K562 (cell line): Measurements from ENCODE around the gene YOD1. TPM values are rescaled to one million over a fixed set of nuclear protein-coding genes. Genes with fewer than 3 reads are reported as not detected.

ENCODE experiments used
- BDP1 ChIP-seq: IDR thresholded peaks from 3 replicates; pipeline ENCODE4 v1.6.1; 2011; ENCODE audit not compliant: insufficient read length, insufficient read depth
- CBX1 ChIP-seq: sonication (generic); IDR thresholded peaks from 2 replicates; pipeline ENCODE4 v1.6.1; 2016; ENCODE audit warnings: antibody characterized with exemption, low read depth, mild to moderate bottlenecking
- CEBPB ChIP-seq: fragments of 450-650 bp; IDR thresholded peaks from 2 replicates; pipeline ENCODE4 v1.6.1; 2016; ENCODE audit warnings: missing genetic modification characterization, missing compliant biosample characterization
- CGGBP1 ChIP-seq: fragments of 250-450 bp; sonication (Bioruptor Pico); IDR thresholded peaks from 2 replicates; pipeline ENCODE4 v1.9.0; 2021; ENCODE audit warnings: mild to moderate bottlenecking
- FOXJ3 ChIP-seq: sonication (generic); formaldehyde crosslinking; IDR thresholded peaks from 2 replicates; pipeline ENCODE4 v1.4.0; 2020; ENCODE audit warnings: mild to moderate bottlenecking, missing genetic modification reagents
- MAZ ChIP-seq, 2 experiments: fragments of 450-650 bp in 1 of 2; sonication (generic) in 1 of 2; formaldehyde crosslinking; IDR thresholded peaks in 1 of 2; conservative IDR thresholded peaks in 1 of 2; 2 replicates each; pipeline versions ENCODE4 v1.4.0 to v1.5.0; 2020; ENCODE audit warnings: mild to moderate bottlenecking in 1 of 2, missing genetic modification reagents in 1 of 2
- MCM3 ChIP-seq: fragments of 450-650 bp; IDR thresholded peaks from 2 replicates; pipeline ENCODE4 v1.6.1; 2016
- POLR2AphosphoS2 ChIP-seq: IDR thresholded peaks from 2 replicates; pipeline ENCODE4 v1.6.1; 2012; ENCODE audit warnings: low read length, improper control_type of control experiment
- POU5F1 ChIP-seq: fragments of 150-350 bp; IDR thresholded peaks from 2 replicates; pipeline ENCODE4 v1.6.1; 2014; ENCODE audit warnings: borderline replicate concordance, low read length, low read depth, mild to moderate bottlenecking; ENCODE audit not compliant: partially characterized antibody
- SAP30 ChIP-seq: fragments of 200-600 bp; sonication (generic); IDR thresholded peaks from 2 replicates; pipeline ENCODE4 v1.6.1; 2012; ENCODE audit warnings: borderline replicate concordance, low read depth, mild to moderate bottlenecking, moderate library complexity, low read length, control low read depth, inconsistent platforms; ENCODE audit not compliant: insufficient read depth, poor library complexity, severe bottlenecking
- SMC3 ChIP-seq: conservative IDR thresholded peaks from 2 replicates; pipeline ENCODE4 v1.6.1; 2011; ENCODE audit warnings: low read depth, low read length, improper control_type of control experiment; ENCODE audit not compliant: insufficient read depth
- SPI1 ChIP-seq: IDR thresholded peaks from 2 replicates; pipeline ENCODE4 v1.6.1; 2011; ENCODE audit warnings: low read depth, low read length, control low read depth, borderline replicate concordance
- SREBF1 ChIP-seq: fragments of 150-350 bp; IDR thresholded peaks from 2 replicates; pipeline ENCODE4 v1.6.1; 2014; ENCODE audit warnings: antibody characterized with exemption, low read depth, low read length, borderline replicate concordance
- TAF9B ChIP-seq: fragments of 450-650 bp; IDR thresholded peaks from 2 replicates; pipeline ENCODE4 v1.6.1; 2018; ENCODE audit warnings: mild to moderate bottlenecking; ENCODE audit not compliant: partially characterized antibody
- TEAD1 ChIP-seq, 2 experiments: fragments of 450-650 bp in 1 of 2; sonication (generic) in 1 of 2; formaldehyde crosslinking; IDR thresholded peaks; 2 replicates each; pipeline versions ENCODE4 v1.4.0 to v1.8.0; 2020 to 2022; ENCODE audit warnings: mild to moderate bottlenecking in 2 of 2, missing genetic modification reagents in 1 of 2
- THRAP3 ChIP-seq: fragments of 450-650 bp; IDR thresholded peaks from 2 replicates; pipeline ENCODE4 v1.6.1; 2016; ENCODE audit warnings: mild to moderate bottlenecking, inconsistent platforms, borderline replicate concordance
- ZNF354B ChIP-seq: fragments of 250-450 bp; sonication (Bioruptor Pico); IDR thresholded peaks from 2 replicates; pipeline ENCODE4 v1.4.0; 2020
- polyA plus RNA-seq, 8 experiments: library from polyadenylated mRNA; depleted of rRNA in 4 of 8; stranded (reverse) in 5 of 8; unstranded in 3 of 8; fragments of >200 nt; fragmentation: Nextera tagmentation in 2 of 8; fragmentation: Illumina TruSeq in 1 of 8; extraction: Ambion mirVana in 2 of 8; extraction: Trizol in 1 of 8; gene quantifications; 2 replicates each; pipeline versions ENCODE4 v1.2.1 to v1.2.3, GENCODE V29; 2011 to 2014; ENCODE audit warnings: inconsistent platforms in 1 of 8, missing spikeins in 1 of 8
- total RNA-seq, 7 experiments: library from RNA; depleted of rRNA in 6 of 7; stranded (reverse); fragments of >200 nt in 6 of 7; fragmentation: Illumina TruSeq in 2 of 7; extraction: Trizol in 2 of 7; gene quantifications; 2 replicates each; pipeline versions ENCODE4 v1.2.1 to v1.2.3, GENCODE V29; 2011 to 2021; ENCODE audit warnings: low replicate concordance in 1 of 7
- TF ChIP-seq, protein P1 (sequence below): fragments of 450-650 bp; IDR thresholded peaks from one replicate; pipeline ENCODE4 v1.6.1; 2018; ENCODE audit warnings: mild to moderate bottlenecking, moderate library complexity; ENCODE audit not compliant: partially characterized antibody
- TF ChIP-seq, protein P2 (sequence below): fragments of 250-450 bp; sonication (Bioruptor Pico); IDR thresholded peaks from 2 replicates; pipeline ENCODE4 v1.9.0; 2021; ENCODE audit warnings: mild to moderate bottlenecking, inconsistent platforms
- TF ChIP-seq, protein P3 (sequence below): fragments of 250-450 bp; sonication (Bioruptor Pico); IDR thresholded peaks from 2 replicates; pipeline ENCODE4 v1.4.0; 2020; ENCODE audit warnings: borderline replicate concordance

The YOD1 gene
- total and polyA plus RNA-seq, 9 of the 15 experiments (the other 6 are each of a cell fraction or from before 2014, with no cell fraction given) = 18.2 to 78.1 (median 46.9) TPM

- TF ChIP-seq, protein P1, sequence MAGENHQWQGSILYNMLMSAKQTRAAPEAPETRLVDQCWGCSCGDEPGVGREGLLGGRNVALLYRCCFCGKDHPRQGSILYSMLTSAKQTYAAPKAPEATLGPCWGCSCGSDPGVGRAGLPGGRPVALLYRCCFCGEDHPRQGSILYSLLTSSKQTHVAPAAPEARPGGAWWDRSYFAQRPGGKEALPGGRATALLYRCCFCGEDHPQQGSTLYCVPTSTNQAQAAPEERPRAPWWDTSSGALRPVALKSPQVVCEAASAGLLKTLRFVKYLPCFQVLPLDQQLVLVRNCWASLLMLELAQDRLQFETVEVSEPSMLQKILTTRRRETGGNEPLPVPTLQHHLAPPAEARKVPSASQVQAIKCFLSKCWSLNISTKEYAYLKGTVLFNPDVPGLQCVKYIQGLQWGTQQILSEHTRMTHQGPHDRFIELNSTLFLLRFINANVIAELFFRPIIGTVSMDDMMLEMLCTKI = no peak
- TF ChIP-seq SMC3 = no peak
- no peak for TF ChIP-seq CGGBP1 (CRISPR knock-in tag)
- TF ChIP-seq MCM3 = no peak
- TF ChIP-seq, protein P2, sequence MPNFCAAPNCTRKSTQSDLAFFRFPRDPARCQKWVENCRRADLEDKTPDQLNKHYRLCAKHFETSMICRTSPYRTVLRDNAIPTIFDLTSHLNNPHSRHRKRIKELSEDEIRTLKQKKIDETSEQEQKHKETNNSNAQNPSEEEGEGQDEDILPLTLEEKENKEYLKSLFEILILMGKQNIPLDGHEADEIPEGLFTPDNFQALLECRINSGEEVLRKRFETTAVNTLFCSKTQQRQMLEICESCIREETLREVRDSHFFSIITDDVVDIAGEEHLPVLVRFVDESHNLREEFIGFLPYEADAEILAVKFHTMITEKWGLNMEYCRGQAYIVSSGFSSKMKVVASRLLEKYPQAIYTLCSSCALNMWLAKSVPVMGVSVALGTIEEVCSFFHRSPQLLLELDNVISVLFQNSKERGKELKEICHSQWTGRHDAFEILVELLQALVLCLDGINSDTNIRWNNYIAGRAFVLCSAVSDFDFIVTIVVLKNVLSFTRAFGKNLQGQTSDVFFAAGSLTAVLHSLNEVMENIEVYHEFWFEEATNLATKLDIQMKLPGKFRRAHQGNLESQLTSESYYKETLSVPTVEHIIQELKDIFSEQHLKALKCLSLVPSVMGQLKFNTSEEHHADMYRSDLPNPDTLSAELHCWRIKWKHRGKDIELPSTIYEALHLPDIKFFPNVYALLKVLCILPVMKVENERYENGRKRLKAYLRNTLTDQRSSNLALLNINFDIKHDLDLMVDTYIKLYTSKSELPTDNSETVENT (CRISPR knock-in tag) = no peak
- TF ChIP-seq TAF9B = no peak
- TF ChIP-seq, protein P3, sequence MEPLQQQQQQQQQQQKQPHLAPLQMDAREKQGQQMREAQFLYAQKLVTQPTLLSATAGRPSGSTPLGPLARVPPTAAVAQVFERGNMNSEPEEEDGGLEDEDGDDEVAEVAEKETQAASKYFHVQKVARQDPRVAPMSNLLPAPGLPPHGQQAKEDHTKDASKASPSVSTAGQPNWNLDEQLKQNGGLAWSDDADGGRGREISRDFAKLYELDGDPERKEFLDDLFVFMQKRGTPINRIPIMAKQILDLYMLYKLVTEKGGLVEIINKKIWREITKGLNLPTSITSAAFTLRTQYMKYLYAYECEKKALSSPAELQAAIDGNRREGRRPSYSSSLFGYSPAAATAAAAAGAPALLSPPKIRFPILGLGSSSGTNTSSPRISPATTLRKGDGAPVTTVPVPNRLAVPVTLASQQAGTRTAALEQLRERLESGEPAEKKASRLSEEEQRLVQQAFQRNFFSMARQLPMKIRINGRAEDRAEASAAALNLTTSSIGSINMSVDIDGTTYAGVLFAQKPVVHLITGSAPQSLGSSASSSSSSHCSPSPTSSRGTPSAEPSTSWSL = no peak
- no peak for TF ChIP-seq CBX1
- peak in 1 of 2 experiments; percentile 57; a peak in 2 of 4 replicates for TF ChIP-seq TEAD1 (CRISPR knock-in tag; IDR thresholded peaks at IDR 0.05)
- TF ChIP-seq POLR2AphosphoS2 = no peak
- TF ChIP-seq SREBF1 = no peak
- no peak for TF ChIP-seq SPI1
- no peak for TF ChIP-seq POU5F1
- no peak for TF ChIP-seq ZNF354B (CRISPR knock-in tag)
- TF ChIP-seq MAZ (CRISPR knock-in tag; conservative IDR thresholded peaks at IDR 0.05 in 1 of 2, IDR thresholded peaks at IDR 0.05 in 1 of 2) = peak in 1 of 2 experiments; percentile 85; a peak in 2 of 4 replicates
- TF ChIP-seq THRAP3 = no peak
- no peak for TF ChIP-seq CEBPB (tag)
- TF ChIP-seq BDP1 = no peak
- no peak for TF ChIP-seq SAP30
- no peak for TF ChIP-seq FOXJ3 (CRISPR knock-in tag)
Measured at GRCh38 chr1:207025146-207025880, 25.7 kb downstream of the YOD1 start (continued).
